ENCODE data around the gene CAB39. TPM values are rescaled to one million over a fixed set of nuclear protein-coding genes. Genes with fewer than 3 reads are reported as not detected.

Gene CAB39
- total and polyA plus RNA-seq, 7 donors, result 60.2 to 128 (median 72.2) TPM

- H3K27me3 ChIP-seq, result no peaks in the 10 kb centered on the region
- no peaks in the 10 kb centered on the region for H3K9me3 ChIP-seq
- no peak for TF ChIP-seq POLR2A (IDR thresholded peaks at IDR 0.05)
- TF ChIP-seq POLR2AphosphoS5 (IDR thresholded peaks at IDR 0.05), result no peak
- TF ChIP-seq CTCF (IDR thresholded peaks at IDR 0.05), result no peak
- TF ChIP-seq EP300 (IDR thresholded peaks at IDR 0.05), result no peak
- intact Hi-C loops (cut with DNase I), result no loop called here
- 81 to 91% methylated on average over 4 of the region's 4 CpGs for WGBS, 2 donors
- H3K36me3 ChIP-seq, result no peaks in the 10 kb centered on the region
- no peak for DNase-seq
- peaks cover 0 to 75% (median 46%) of the 10 kb centered on the region in 4 donors for H3K4me1 ChIP-seq
- H3K4me3 ChIP-seq, result no peak overlapping the region
- H3K27ac ChIP-seq, result no peak overlapping the region
Measured at GRCh38 chr2:230732914-230733401, 20.3 kb downstream of the CAB39 start.

- DNase-seq, result no peak
- 81 to 82% methylated on average over 11 of the region's 11 CpGs for WGBS, 2 donors
- Histone ChIP-seq H3K4me3 (no peak overlapping the region), H3K36me3 (no peaks in the 10 kb centered on the region), H3K27ac (no peak overlapping the region), H3K9me3 (no peaks in the 10 kb centered on the region), H3K4me1 (peaks cover 0 to 77% (median 60%) of the 10 kb centered on the region in 4 donors), H3K27me3 (no peaks in the 10 kb centered on the region)
- intact Hi-C loops (cut with DNase I), result no loop called here
- TF ChIP-seq POLR2A (IDR thresholded peaks at IDR 0.05) (no peak), POLR2AphosphoS5 (IDR thresholded peaks at IDR 0.05) (no peak), CTCF (IDR thresholded peaks at IDR 0.05) (no peak), EP300 (IDR thresholded peaks at IDR 0.05) (no peak)
Measured at GRCh38 chr2:230734247-230735175, 21.9 kb downstream of the CAB39 start.

GRCh38 chr2:230735884-230736283 lies 23.2 kb downstream of the CAB39 start:
- Histone ChIP-seq H3K9me3 (no peaks in the 10 kb centered on the region), H3K4me3 (no peak overlapping the region), H3K4me1 (peaks cover 0 to 72% (median 59%) of the 10 kb centered on the region in 4 donors), H3K27me3 (no peaks in the 10 kb centered on the region), H3K36me3 (no peaks in the 10 kb centered on the region), H3K27ac (peak overlapping the region in 1 of 4 donors; percentile 73)
- intact Hi-C loops (cut with DNase I), result no loop called here
- TF ChIP-seq CTCF (IDR thresholded peaks at IDR 0.05) (no peak), POLR2AphosphoS5 (IDR thresholded peaks at IDR 0.05) (no peak), POLR2A (IDR thresholded peaks at IDR 0.05) (no peak), EP300 (IDR thresholded peaks at IDR 0.05) (no peak)
- DNase-seq, result no peak
- 87 to 92% methylated on average over 2 of the region's 2 CpGs for WGBS, 2 donors

- DNase-seq, result no peak
- peaks cover 0 to 69% (median 56%) of the 10 kb centered on the region in 4 donors for H3K4me1 ChIP-seq
- H3K4me3 ChIP-seq, result no peak overlapping the region
- H3K27me3 ChIP-seq, result no peaks in the 10 kb centered on the region
- no peaks in the 10 kb centered on the region for H3K9me3 ChIP-seq
- 31 to 61% methylated on average over 5 of the region's 5 CpGs for WGBS, 2 donors
- intact Hi-C loops (cut with DNase I), result no loop called here
- no peaks in the 10 kb centered on the region for H3K36me3 ChIP-seq
- H3K27ac ChIP-seq, result peak overlapping the region in 3 of 4 donors; percentile 60 to 73 (median 68)
- TF ChIP-seq POLR2A (IDR thresholded peaks at IDR 0.05) (no peak), CTCF (IDR thresholded peaks at IDR 0.05) (no peak), EP300 (IDR thresholded peaks at IDR 0.05) (no peak)
Measured at GRCh38 chr2:230737300-230737699, 24.7 kb downstream of the CAB39 start.
